ENCODE data around the gene LMBR1. TPM values are rescaled to one million over a fixed set of nuclear protein-coding genes. Genes with fewer than 3 reads are reported as not detected.
"Not testable (repeated sequence)": the region's sequence is repeated elsewhere in the genome, so short reads cannot be mapped to it uniquely, and the experiment has no call there.

Gene LMBR1
- total and polyA plus RNA-seq, 4 donors = 11.2 to 35.7 (median 17.9) TPM

DNA sequence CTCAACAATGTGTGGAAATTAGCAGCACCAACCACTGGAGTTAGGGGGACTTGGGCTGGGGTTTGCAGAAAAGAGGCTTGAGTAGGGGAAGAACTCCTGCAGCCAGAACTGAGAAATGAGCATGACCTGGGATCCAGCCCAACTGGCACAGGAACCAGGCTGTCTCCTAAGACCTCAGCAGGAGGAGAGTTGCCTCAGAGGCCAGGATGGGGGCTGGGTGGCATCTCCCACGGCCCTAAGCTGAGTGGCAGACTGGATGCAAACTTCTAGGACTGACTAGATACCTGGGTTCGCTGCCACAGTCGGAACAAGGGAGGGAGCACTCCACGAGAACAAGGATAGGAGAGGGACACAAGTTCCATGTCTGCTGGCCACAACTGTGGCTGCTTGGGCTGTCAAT is 189.8 kb downstream of the LMBR1 start:
- H3K4me3 ChIP-seq (ENCODE audit: low read depth in 1 of 3, low read length in 3 of 3) = no peak overlapping the region

DNA sequence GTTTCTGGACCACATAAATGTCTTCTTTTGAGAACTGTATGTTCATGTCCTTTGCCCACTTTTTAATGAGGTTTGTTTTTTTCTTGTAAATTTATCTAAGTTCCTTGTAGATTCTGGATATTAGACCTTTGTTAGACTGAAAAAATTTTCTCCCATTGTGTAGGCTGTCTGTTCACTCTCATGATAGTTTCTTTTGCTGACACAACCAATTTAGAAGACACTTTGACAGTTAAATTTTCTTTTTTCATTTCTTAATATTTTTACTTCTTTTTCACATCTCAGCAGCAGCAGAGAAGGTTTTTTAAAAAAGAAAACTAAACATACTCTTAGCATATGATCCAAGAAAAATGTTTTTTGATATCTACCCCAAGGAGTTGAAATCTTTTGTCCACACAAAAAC is 190.6 kb downstream of the LMBR1 start:
- no peaks in the 10 kb centered on the region for H3K36me3 ChIP-seq (ENCODE audit: control insufficient read depth in 4 of 4, insufficient read depth in 3 of 4, low read depth in 1 of 4, low read length in 3 of 4)
- no peak for TF ChIP-seq EGR1 (IDR thresholded peaks at IDR 0.05; ENCODE audit: low read depth in 2 of 2)
- TF ChIP-seq, protein P1, sequence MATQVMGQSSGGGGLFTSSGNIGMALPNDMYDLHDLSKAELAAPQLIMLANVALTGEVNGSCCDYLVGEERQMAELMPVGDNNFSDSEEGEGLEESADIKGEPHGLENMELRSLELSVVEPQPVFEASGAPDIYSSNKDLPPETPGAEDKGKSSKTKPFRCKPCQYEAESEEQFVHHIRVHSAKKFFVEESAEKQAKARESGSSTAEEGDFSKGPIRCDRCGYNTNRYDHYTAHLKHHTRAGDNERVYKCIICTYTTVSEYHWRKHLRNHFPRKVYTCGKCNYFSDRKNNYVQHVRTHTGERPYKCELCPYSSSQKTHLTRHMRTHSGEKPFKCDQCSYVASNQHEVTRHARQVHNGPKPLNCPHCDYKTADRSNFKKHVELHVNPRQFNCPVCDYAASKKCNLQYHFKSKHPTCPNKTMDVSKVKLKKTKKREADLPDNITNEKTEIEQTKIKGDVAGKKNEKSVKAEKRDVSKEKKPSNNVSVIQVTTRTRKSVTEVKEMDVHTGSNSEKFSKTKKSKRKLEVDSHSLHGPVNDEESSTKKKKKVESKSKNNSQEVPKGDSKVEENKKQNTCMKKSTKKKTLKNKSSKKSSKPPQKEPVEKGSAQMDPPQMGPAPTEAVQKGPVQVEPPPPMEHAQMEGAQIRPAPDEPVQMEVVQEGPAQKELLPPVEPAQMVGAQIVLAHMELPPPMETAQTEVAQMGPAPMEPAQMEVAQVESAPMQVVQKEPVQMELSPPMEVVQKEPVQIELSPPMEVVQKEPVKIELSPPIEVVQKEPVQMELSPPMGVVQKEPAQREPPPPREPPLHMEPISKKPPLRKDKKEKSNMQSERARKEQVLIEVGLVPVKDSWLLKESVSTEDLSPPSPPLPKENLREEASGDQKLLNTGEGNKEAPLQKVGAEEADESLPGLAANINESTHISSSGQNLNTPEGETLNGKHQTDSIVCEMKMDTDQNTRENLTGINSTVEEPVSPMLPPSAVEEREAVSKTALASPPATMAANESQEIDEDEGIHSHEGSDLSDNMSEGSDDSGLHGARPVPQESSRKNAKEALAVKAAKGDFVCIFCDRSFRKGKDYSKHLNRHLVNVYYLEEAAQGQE (IDR thresholded peaks at IDR 0.05) = no peak
- no peak for TF ChIP-seq JUND (IDR thresholded peaks at IDR 0.05)
- TF ChIP-seq TAF1 (conservative IDR thresholded peaks at IDR 0.05) = no peak
- no peak for TF ChIP-seq RAD21 (IDR thresholded peaks at IDR 0.05)
- no peak for TF ChIP-seq NR2F2 (IDR thresholded peaks at IDR 0.05)
- TF ChIP-seq, protein P2, sequence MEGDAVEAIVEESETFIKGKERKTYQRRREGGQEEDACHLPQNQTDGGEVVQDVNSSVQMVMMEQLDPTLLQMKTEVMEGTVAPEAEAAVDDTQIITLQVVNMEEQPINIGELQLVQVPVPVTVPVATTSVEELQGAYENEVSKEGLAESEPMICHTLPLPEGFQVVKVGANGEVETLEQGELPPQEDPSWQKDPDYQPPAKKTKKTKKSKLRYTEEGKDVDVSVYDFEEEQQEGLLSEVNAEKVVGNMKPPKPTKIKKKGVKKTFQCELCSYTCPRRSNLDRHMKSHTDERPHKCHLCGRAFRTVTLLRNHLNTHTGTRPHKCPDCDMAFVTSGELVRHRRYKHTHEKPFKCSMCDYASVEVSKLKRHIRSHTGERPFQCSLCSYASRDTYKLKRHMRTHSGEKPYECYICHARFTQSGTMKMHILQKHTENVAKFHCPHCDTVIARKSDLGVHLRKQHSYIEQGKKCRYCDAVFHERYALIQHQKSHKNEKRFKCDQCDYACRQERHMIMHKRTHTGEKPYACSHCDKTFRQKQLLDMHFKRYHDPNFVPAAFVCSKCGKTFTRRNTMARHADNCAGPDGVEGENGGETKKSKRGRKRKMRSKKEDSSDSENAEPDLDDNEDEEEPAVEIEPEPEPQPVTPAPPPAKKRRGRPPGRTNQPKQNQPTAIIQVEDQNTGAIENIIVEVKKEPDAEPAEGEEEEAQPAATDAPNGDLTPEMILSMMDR (IDR thresholded peaks at IDR 0.05; ENCODE audit: low read depth, low read length, missing input control) = no peak
- no peak for TF ChIP-seq HNF4G (IDR thresholded peaks at IDR 0.05)
- TF ChIP-seq RXRA (IDR thresholded peaks at IDR 0.05) = no peak
- no peak for TF ChIP-seq FOXA2 (IDR thresholded peaks at IDR 0.05)
- TF ChIP-seq, protein P3, sequence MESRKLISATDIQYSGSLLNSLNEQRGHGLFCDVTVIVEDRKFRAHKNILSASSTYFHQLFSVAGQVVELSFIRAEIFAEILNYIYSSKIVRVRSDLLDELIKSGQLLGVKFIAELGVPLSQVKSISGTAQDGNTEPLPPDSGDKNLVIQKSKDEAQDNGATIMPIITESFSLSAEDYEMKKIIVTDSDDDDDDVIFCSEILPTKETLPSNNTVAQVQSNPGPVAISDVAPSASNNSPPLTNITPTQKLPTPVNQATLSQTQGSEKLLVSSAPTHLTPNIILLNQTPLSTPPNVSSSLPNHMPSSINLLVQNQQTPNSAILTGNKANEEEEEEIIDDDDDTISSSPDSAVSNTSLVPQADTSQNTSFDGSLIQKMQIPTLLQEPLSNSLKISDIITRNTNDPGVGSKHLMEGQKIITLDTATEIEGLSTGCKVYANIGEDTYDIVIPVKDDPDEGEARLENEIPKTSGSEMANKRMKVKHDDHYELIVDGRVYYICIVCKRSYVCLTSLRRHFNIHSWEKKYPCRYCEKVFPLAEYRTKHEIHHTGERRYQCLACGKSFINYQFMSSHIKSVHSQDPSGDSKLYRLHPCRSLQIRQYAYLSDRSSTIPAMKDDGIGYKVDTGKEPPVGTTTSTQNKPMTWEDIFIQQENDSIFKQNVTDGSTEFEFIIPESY (IDR thresholded peaks at IDR 0.05) = no peak
- no peak for DNase-seq (ENCODE audit: low spot score)
- H3K4me1 ChIP-seq (ENCODE audit: control insufficient read depth in 4 of 4, insufficient read depth in 4 of 4, low read length in 3 of 4) = peaks cover 0 to 4% (median 2%) of the 10 kb centered on the region in 4 donors
- no peak overlapping the region for H3K4me3 ChIP-seq (ENCODE audit: low read depth in 1 of 3, low read length in 3 of 3)
- H3K9me3 ChIP-seq (ENCODE audit: control insufficient read depth in 4 of 4, low read length in 3 of 4) = no peaks in the 10 kb centered on the region
- H3K27ac ChIP-seq (ENCODE audit: low read depth in 1 of 2, low read length in 2 of 2) = no peak overlapping the region
- H3K27me3 ChIP-seq (ENCODE audit: control insufficient read depth in 4 of 4, insufficient read depth in 4 of 4, low read length in 3 of 4) = no peaks in the 10 kb centered on the region
- H3K9ac ChIP-seq (ENCODE audit: low read depth in 1 of 2, low read length in 2 of 2) = no peak overlapping the region

More for the DNA sequence above, 189.8 kb downstream of the LMBR1 start:
- TF ChIP-seq JUND (IDR thresholded peaks at IDR 0.05) = no peak
- TF ChIP-seq, protein P4, sequence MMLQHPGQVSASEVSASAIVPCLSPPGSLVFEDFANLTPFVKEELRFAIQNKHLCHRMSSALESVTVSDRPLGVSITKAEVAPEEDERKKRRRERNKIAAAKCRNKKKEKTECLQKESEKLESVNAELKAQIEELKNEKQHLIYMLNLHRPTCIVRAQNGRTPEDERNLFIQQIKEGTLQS (IDR thresholded peaks at IDR 0.05) = no peak
- TF ChIP-seq FOXA1 (IDR thresholded peaks at IDR 0.05) = no peak
- Histone ChIP-seq H3K4me1 (ENCODE audit: control insufficient read depth in 4 of 4, insufficient read depth in 4 of 4, low read length in 3 of 4) (peaks cover 0 to 4% (median 2%) of the 10 kb centered on the region in 4 donors), H3K27ac (ENCODE audit: low read depth in 1 of 2, low read length in 2 of 2) (no peak overlapping the region), H3K36me3 (ENCODE audit: control insufficient read depth in 4 of 4, insufficient read depth in 3 of 4, low read depth in 1 of 4, low read length in 3 of 4) (no peaks in the 10 kb centered on the region), H3K27me3 (ENCODE audit: control insufficient read depth in 4 of 4, insufficient read depth in 4 of 4, low read length in 3 of 4) (no peaks in the 10 kb centered on the region), H3K9me3 (ENCODE audit: control insufficient read depth in 4 of 4, low read length in 3 of 4) (no peaks in the 10 kb centered on the region), H3K9ac (ENCODE audit: low read depth in 1 of 2, low read length in 2 of 2) (no peak overlapping the region)
- no peak for DNase-seq (ENCODE audit: low spot score)
- WGBS = 91% methylated on average over 4 of the region's 4 CpGs

DNA sequence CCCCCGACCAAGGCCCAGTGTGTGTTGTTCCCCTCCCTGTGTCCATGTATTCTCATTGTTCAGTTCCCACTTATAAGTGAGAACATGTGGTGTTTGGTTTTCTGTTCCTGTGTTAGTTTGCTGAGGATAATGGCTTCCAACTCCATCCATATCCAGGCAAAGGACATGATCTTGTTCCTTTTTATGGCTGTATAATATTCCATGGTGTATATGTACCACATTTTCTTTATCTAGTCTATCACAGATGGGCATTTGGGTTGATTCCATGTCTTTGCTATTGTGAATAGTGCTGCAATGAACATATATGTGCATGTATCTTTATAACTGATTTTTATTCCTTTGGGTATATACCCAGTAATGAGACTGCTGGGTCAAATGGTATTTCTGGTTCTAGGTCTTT is 191.2 kb downstream of the LMBR1 start:
- H3K27me3 ChIP-seq (ENCODE audit: control insufficient read depth in 4 of 4, insufficient read depth in 4 of 4, low read length in 3 of 4); H3K27ac ChIP-seq (ENCODE audit: low read depth in 1 of 2, low read length in 2 of 2); H3K4me1 ChIP-seq (ENCODE audit: control insufficient read depth in 4 of 4, insufficient read depth in 4 of 4, low read length in 3 of 4); H3K9ac ChIP-seq (ENCODE audit: low read depth in 1 of 2, low read length in 2 of 2); H3K9me3 ChIP-seq (ENCODE audit: control insufficient read depth in 4 of 4, low read length in 3 of 4); H3K36me3 ChIP-seq (ENCODE audit: control insufficient read depth in 4 of 4, insufficient read depth in 3 of 4, low read depth in 1 of 4, low read length in 3 of 4); DNase-seq (ENCODE audit: low spot score); H3K4me3 ChIP-seq (ENCODE audit: low read depth in 1 of 3, low read length in 3 of 3): not testable (repeated sequence)
- WGBS = 98% methylated on average over 1 of the region's 1 CpG

DNA sequence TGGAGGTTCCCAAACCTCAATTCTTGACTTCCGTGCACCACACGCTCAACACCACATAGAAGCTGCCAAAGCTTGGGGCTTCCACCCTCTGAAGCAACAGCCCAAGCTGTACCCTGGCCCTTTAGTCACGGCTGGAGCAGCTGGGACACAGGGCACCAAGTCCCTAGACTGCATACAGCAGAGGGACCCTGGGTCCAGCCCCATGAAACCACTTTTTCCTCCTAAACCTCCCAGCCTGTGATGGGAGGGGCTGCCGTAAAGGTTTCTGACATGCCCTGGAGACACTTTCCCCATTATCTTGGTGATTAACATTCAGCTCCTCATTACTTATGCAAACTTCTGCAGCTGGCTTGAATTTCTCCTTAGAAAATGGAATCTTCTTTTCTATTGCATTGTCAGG is 194.5 kb downstream of the LMBR1 start:
- DNase-seq (ENCODE audit: low spot score); H3K27me3 ChIP-seq (ENCODE audit: control insufficient read depth in 4 of 4, insufficient read depth in 4 of 4, low read length in 3 of 4); H3K4me1 ChIP-seq (ENCODE audit: control insufficient read depth in 4 of 4, insufficient read depth in 4 of 4, low read length in 3 of 4); H3K36me3 ChIP-seq (ENCODE audit: control insufficient read depth in 4 of 4, insufficient read depth in 3 of 4, low read depth in 1 of 4, low read length in 3 of 4); H3K9ac ChIP-seq (ENCODE audit: low read depth in 1 of 2, low read length in 2 of 2); H3K9me3 ChIP-seq (ENCODE audit: control insufficient read depth in 4 of 4, low read length in 3 of 4); H3K4me3 ChIP-seq (ENCODE audit: low read depth in 1 of 3, low read length in 3 of 3); H3K27ac ChIP-seq (ENCODE audit: low read depth in 1 of 2, low read length in 2 of 2): not testable (repeated sequence)
- WGBS = 99% methylated on average over 4 of the region's 4 CpGs

DNA sequence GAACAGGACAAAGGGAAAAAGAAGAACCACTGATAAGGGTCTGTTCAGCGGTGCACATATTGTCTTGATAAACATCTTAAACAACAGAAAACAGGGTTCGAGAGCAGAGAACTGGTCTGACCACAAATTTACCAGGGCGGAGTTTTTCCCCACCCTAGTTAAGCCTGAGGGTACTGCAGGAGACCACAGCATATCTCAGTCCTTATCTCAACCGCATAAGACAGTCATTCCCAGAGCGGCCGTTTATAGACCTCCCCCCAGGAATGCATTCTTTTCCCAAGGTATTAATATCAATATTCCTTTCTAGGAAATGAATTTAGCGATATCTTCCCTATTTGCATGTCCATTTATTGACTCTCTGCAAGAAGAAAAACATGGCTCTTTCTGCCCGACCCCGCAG is 195.7 kb downstream of the LMBR1 start:
- H3K9me3 ChIP-seq (ENCODE audit: control insufficient read depth in 4 of 4, low read length in 3 of 4); H3K4me1 ChIP-seq (ENCODE audit: control insufficient read depth in 4 of 4, insufficient read depth in 4 of 4, low read length in 3 of 4); H3K27ac ChIP-seq (ENCODE audit: low read depth in 1 of 2, low read length in 2 of 2); H3K27me3 ChIP-seq (ENCODE audit: control insufficient read depth in 4 of 4, insufficient read depth in 4 of 4, low read length in 3 of 4); H3K36me3 ChIP-seq (ENCODE audit: control insufficient read depth in 4 of 4, insufficient read depth in 3 of 4, low read depth in 1 of 4, low read length in 3 of 4); H3K9ac ChIP-seq (ENCODE audit: low read depth in 1 of 2, low read length in 2 of 2); H3K4me3 ChIP-seq (ENCODE audit: low read depth in 1 of 3, low read length in 3 of 3); DNase-seq (ENCODE audit: low spot score): not testable (repeated sequence)
- 97% methylated on average over 9 of the region's 9 CpGs for WGBS
